OCI-LY7 (cell line): ENCODE results near the gene C6orf136. TPM values are rescaled to one million over a fixed set of nuclear protein-coding genes. Genes with fewer than 3 reads are reported as not detected.
A peak's percentile ranks its signal among the peaks of the same experiment; 100 is the strongest.

Experiments used
- BruUV-seq: library from RNA; stranded (reverse); fragments of 400-500 nt; replicated peaks from 2 replicates; lab custom pipeline; 2021; lab: Mats Ljungman, UMichigan
- CTCF ChIA-PET: fragments of 300-600 bp; sonication (Branson Sonifier 250); formaldehyde crosslinking; loops from one replicate; lab custom pipeline; 2022; ENCODE audit warnings: antibody characterized with exemption; ENCODE audit not compliant: unreplicated experiment; lab: Charles Lee
- POLR2A ChIA-PET: fragments of 300-600 bp; sonication (Branson Sonifier 250); formaldehyde crosslinking; loops from one replicate; lab custom pipeline; 2022; ENCODE audit warnings: antibody characterized with exemption; lab: Charles Lee
- DNase-seq: peaks from one replicate; pipeline ENCODE4 v3.0.0-alpha.2; 2015; ENCODE audit warnings: low spot score
- H2AFZ ChIP-seq: fragments of 200-600 bp; sonication (generic), shearing (Covaris generic); 2 replicates; pipeline ENCODE4 v1.6.1; 2014; ENCODE audit warnings: mild to moderate bottlenecking, antibody characterized with exemption, low read length, moderate library complexity
- H3K27ac ChIP-seq: fragments of 200-600 bp; sonication (generic); 2 replicates; pipeline ENCODE4 v1.5.1; 2014; ENCODE audit warnings: mixed run types, low read depth, mild to moderate bottlenecking, moderate library complexity, low read length, inconsistent platforms; ENCODE audit not compliant: poor library complexity, severe bottlenecking
- H3K36me3 ChIP-seq: fragments of 200-600 bp; sonication (generic); 2 replicates; pipeline ENCODE4 v1.6.1; 2014; ENCODE audit warnings: mild to moderate bottlenecking, antibody characterized with exemption, low read length, moderate library complexity, mixed read lengths; ENCODE audit not compliant: insufficient read depth
- H3K4me1 ChIP-seq: fragments of 200-600 bp; sonication (generic); 2 replicates; pipeline ENCODE4 v1.5.1; 2014; ENCODE audit warnings: mild to moderate bottlenecking, low read length; ENCODE audit not compliant: insufficient read depth, poor library complexity, severe bottlenecking
- H3K4me2 ChIP-seq: fragments of 200-600 bp; sonication (generic); 2 replicates; pipeline ENCODE4 v1.6.1; 2014; ENCODE audit warnings: mild to moderate bottlenecking, low read length
- H3K4me3 ChIP-seq: fragments of 200-600 bp; sonication (generic); 2 replicates; pipeline ENCODE4 v1.5.1; 2014; ENCODE audit warnings: mild to moderate bottlenecking, low read depth, low read length; ENCODE audit not compliant: poor library complexity, severe bottlenecking
- H3K79me2 ChIP-seq: fragments of 200-600 bp; sonication (generic); 2 replicates; pipeline ENCODE4 v1.6.1; 2016; ENCODE audit warnings: low read depth, mild to moderate bottlenecking, low read length, moderate library complexity, mixed read lengths; ENCODE audit not compliant: insufficient read depth
- H3K9me2 ChIP-seq: fragments of 200-600 bp; sonication (generic); 2 replicates; pipeline ENCODE4 v1.6.1; 2016; ENCODE audit warnings: mild to moderate bottlenecking, low read length, mixed read lengths; ENCODE audit not compliant: insufficient read depth
- H3K9me3 ChIP-seq: fragments of 200-600 bp; sonication (generic); 2 replicates; pipeline ENCODE4 v1.6.1; 2014; ENCODE audit warnings: mild to moderate bottlenecking, mixed run types, low read length, mixed read lengths
- H4K20me1 ChIP-seq: fragments of 200-600 bp; sonication (generic); 2 replicates; pipeline ENCODE4 v1.6.1; 2014; ENCODE audit warnings: mild to moderate bottlenecking, antibody characterized with exemption, low read length, moderate library complexity, mixed read lengths; ENCODE audit not compliant: insufficient read depth
- EZH2phosphoT487 ChIP-seq: fragments of 200-600 bp; sonication (generic); IDR thresholded peaks from 2 replicates; pipeline ENCODE4 v1.6.1; 2018; ENCODE audit warnings: low read depth, borderline replicate concordance, mild to moderate bottlenecking, mixed run types, antibody characterized with exemption, low read length, moderate library complexity, mixed read lengths
- intact Hi-C: fragments of 100-400 bp; cut with micrococcal nuclease; formaldehyde crosslinking; loops from one replicate; pipeline ENCODE4 v1.10.0; 2022; ENCODE audit not compliant: unreplicated experiment
- total RNA-seq, 2 experiments: library from RNA; depleted of rRNA in 1 of 2; stranded (reverse); fragments of >200 nt in 1 of 2; shearing (Covaris generic) in 1 of 2; gene quantifications; 2 replicates each; pipeline ENCODE4 v1.2.3, GENCODE V29; 2014 to 2022
- TF ChIP-seq, protein P1 (sequence below): fragments of 200-600 bp; sonication (generic); conservative IDR thresholded peaks from 2 replicates; pipeline ENCODE4 v1.5.1; 2014; ENCODE audit warnings: mild to moderate bottlenecking, antibody characterized with exemption, low read length, moderate library complexity, mixed read lengths

Gene C6orf136
- total RNA-seq, 2 experiments from 2014 or later = 14.7 to 26.7 TPM

DNA sequence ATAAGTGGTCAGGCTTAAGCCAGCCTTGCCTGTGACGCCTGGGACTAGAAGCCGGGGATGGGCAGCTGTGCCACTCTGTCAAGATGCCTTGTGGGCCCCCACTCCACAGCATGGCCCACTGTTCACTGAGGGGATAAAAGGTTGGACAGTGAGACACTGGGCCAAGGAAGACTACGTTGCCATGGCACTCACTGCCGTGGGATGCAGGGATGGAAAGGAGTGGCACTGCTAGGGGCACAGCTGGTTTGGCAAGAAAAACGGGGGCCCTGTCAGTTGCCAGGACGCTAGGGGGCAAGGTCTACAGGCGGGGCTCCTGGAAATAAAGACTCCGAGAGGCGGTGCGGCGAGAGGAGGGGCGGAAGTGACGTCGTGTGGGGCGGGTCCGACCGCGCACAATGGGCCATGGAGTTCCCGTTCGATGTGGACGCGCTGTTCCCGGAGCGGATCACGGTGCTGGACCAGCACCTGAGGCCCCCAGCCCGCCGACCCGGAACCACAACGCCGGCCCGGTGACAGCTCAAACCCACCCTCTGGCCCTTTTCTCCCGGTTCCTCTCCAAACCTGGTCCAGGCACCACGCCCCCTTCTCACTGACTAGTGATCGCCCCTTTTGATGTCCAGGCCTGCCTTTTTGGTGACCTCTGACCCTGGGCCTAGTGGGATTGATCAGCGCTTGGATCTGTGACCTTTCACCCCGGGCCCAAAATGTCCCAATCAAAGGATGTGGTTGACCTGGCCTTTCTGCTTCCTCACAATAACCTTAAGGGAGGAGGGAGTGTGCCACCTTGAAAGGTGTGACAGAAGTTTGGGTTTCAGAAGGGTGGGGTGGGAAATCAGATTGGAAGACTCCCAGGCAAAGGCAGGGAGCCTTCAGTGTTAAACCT is 20.2 kb upstream of the C6orf136 start, which contains the start of gene ATAT1:
Gene ATAT1 (plus strand): TSS at position 391 of the 883 bp plus-strand sequence.
- TF ChIP-seq, protein P1, sequence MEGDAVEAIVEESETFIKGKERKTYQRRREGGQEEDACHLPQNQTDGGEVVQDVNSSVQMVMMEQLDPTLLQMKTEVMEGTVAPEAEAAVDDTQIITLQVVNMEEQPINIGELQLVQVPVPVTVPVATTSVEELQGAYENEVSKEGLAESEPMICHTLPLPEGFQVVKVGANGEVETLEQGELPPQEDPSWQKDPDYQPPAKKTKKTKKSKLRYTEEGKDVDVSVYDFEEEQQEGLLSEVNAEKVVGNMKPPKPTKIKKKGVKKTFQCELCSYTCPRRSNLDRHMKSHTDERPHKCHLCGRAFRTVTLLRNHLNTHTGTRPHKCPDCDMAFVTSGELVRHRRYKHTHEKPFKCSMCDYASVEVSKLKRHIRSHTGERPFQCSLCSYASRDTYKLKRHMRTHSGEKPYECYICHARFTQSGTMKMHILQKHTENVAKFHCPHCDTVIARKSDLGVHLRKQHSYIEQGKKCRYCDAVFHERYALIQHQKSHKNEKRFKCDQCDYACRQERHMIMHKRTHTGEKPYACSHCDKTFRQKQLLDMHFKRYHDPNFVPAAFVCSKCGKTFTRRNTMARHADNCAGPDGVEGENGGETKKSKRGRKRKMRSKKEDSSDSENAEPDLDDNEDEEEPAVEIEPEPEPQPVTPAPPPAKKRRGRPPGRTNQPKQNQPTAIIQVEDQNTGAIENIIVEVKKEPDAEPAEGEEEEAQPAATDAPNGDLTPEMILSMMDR = peak; percentile 69
- no peak for TF ChIP-seq EZH2phosphoT487
- Histone ChIP-seq H3K4me2 (peak within 1 kb of the TSS; percentile 99), H3K36me3 (peaks cover 63% of the 10 kb centered on the region), H3K27ac (peak within 1 kb of the TSS; percentile 32), H3K79me2 (no peaks in the 10 kb centered on the region), H3K4me3 (peak within 1 kb of the TSS; percentile 87), H3K9me2 (no peaks in the 10 kb centered on the region), H3K4me1 (peaks cover 15% of the 10 kb centered on the region), H3K9me3 (no peaks in the 10 kb centered on the region), H2AFZ (peak within 1 kb of the TSS; percentile 80), H4K20me1 (no peaks in the 10 kb centered on the region)
- BruUV-seq = TSS peak; percentile 36
- peak; percentile 87 for DNase-seq
- intact Hi-C loops = loop anchor here (2.0 kb wide), 1 partner anchor 46 kb away; the partner anchor contains the start of gene DHX16
- CTCF ChIA-PET = interaction anchor here (0.6 kb wide), 1 partner anchor 102 kb away, joined by 3 read pairs; no protein-coding TSS in a partner anchor
- POLR2A ChIA-PET = interaction anchor here (1.0 to 1.6 kb wide), 2 partner anchors 14 to 15 kb away, joined by 3 to 5 read pairs; no protein-coding TSS in a partner anchor

DNA sequence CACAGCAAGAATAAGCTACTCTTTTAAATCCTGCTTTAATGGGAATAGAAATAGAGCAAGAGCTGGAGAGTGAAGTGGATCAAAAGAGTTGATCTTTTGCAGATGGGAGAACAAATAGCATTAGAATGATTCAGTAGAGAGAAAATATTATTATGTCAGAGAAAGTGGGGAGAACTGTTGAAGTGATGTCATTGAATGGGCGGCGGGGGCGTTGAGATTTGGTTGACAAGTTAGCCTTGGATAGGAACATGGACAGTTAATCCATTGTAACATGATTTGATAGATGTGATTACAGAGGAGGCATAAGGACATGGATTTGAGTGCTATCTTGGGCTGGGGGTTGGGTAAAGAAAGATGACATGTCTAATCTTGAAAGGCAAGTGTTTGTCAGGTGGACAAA is 11.1 kb upstream of the C6orf136 start:
- TSS peak; percentile 48 for BruUV-seq
- TF ChIP-seq, protein P1 = no peak
- TF ChIP-seq EZH2phosphoT487 = no peak
- ChIA-PET POLR2A (interaction anchor here (0.7 to 0.8 kb wide), 2 partner anchors 16 to 55 kb away, joined by 3 to 4 read pairs; partner anchors contain the start of gene NRM), CTCF (no interaction called here)
- peaks cover 22% of the 10 kb centered on the region for H3K36me3 ChIP-seq
- no peaks in the 10 kb centered on the region for H3K9me2 ChIP-seq
- no peak overlapping the region for H2AFZ ChIP-seq
- H3K4me3 ChIP-seq = no peak overlapping the region
- DNase-seq = no peak
- H3K27ac ChIP-seq = no peak overlapping the region
- H3K79me2 ChIP-seq = no peaks in the 10 kb centered on the region
- H3K4me1 ChIP-seq = no peaks in the 10 kb centered on the region
- no peaks in the 10 kb centered on the region for H3K9me3 ChIP-seq
- intact Hi-C loops = no loop called here
- no peaks in the 10 kb centered on the region for H4K20me1 ChIP-seq
- no peak overlapping the region for H3K4me2 ChIP-seq
